MM.1S (cell line): ENCODE results near the gene SERPINB1.

Experiments
- DNase-seq: peaks from one replicate; pipeline ENCODE4 v3.0.0-alpha.2; 2015
- H2AFZ ChIP-seq: fragments of 300-600 bp; sonication (generic); 2 replicates; pipeline ENCODE4 v1.6.0; 2016; ENCODE audit warnings: antibody characterized with exemption, low read length
- H3F3A ChIP-seq: fragments of 300-600 bp; sonication (generic); 2 replicates; pipeline ENCODE4 v1.6.1; 2016; ENCODE audit warnings: mild to moderate bottlenecking, antibody characterized with exemption, low read length, moderate library complexity, mixed read lengths; ENCODE audit not compliant: insufficient read depth
- H3K27ac ChIP-seq: fragments of 300-600 bp; sonication (generic); 2 replicates; pipeline ENCODE4 v1.5.1; 2016; ENCODE audit warnings: mild to moderate bottlenecking, low read length
- H3K27me3 ChIP-seq: fragments of 300-600 bp; sonication (generic); replicated peaks from 2 replicates; pipeline ENCODE4 v1.6.0; 2016; ENCODE audit warnings: low read length; ENCODE audit not compliant: insufficient read depth
- H3K36me3 ChIP-seq: fragments of 300-600 bp; sonication (generic); replicated peaks from 2 replicates; pipeline ENCODE4 v1.6.1; 2016; ENCODE audit warnings: mild to moderate bottlenecking, low read length, mixed read lengths; ENCODE audit not compliant: insufficient read depth
- H3K4me1 ChIP-seq: fragments of 300-600 bp; sonication (generic); 2 replicates; pipeline ENCODE4 v1.6.1; 2016; ENCODE audit warnings: low read length, mixed read lengths
- H3K4me2 ChIP-seq: fragments of 300-600 bp; sonication (generic); 2 replicates; pipeline ENCODE4 v1.6.0; 2016; ENCODE audit warnings: low read depth, low read length
- H3K4me3 ChIP-seq: fragments of 300-600 bp; sonication (generic); 2 replicates; pipeline ENCODE4 v1.5.1; 2016; ENCODE audit warnings: low read length, mixed read lengths
- H3K79me2 ChIP-seq: fragments of 300-600 bp; sonication (generic); 2 replicates; pipeline ENCODE4 v1.6.1; 2016; ENCODE audit warnings: mixed run types, low read length, mixed read lengths
- H3K9ac ChIP-seq: fragments of 300-600 bp; sonication (generic); 2 replicates; pipeline ENCODE4 v1.6.1; 2016; ENCODE audit warnings: low read length, mixed read lengths
- H3K9me2 ChIP-seq: fragments of 300-600 bp; sonication (generic); replicated peaks from 2 replicates; pipeline ENCODE4 v1.6.1; 2016; ENCODE audit warnings: mild to moderate bottlenecking, low read length, mixed read lengths; ENCODE audit not compliant: insufficient read depth
- H3K9me3 ChIP-seq: fragments of 300-600 bp; sonication (generic); replicated peaks from 2 replicates; pipeline ENCODE4 v1.6.1; 2016; ENCODE audit warnings: mild to moderate bottlenecking, low read length, mixed read lengths; ENCODE audit not compliant: insufficient read depth
- H4K20me1 ChIP-seq: fragments of 300-600 bp; sonication (generic); 2 replicates; pipeline ENCODE4 v1.6.1; 2016; ENCODE audit warnings: mild to moderate bottlenecking, low read length, moderate library complexity, mixed read lengths; ENCODE audit not compliant: insufficient read depth
- CTCF ChIP-seq: fragments of 300-600 bp; sonication (generic); IDR thresholded peaks from 2 replicates; pipeline ENCODE4 v1.5.1; 2016; ENCODE audit warnings: antibody characterized with exemption, low read length, mixed read lengths
- EZH2 ChIP-seq: fragments of 300-600 bp; sonication (generic); optimal IDR thresholded peaks from 2 replicates; pipeline ENCODE3; 2017; ENCODE audit warnings: low read depth, mild to moderate bottlenecking, antibody characterized with exemption, low read length, mixed read lengths
- EZH2phosphoT487 ChIP-seq: fragments of 300-600 bp; sonication (generic); IDR thresholded peaks from 2 replicates; pipeline ENCODE4 v1.6.1; 2018; ENCODE audit warnings: antibody characterized with exemption, low read length

SERPINB1 gene

GRCh38 chr6:2806644-2807043 is 35.0 kb downstream of the SERPINB1 start:
- Histone ChIP-seq H3K9ac (no peak overlapping the region), H2AFZ (no peak overlapping the region), H3K27me3 (no peaks in the 10 kb centered on the region), H3K4me1 (no peaks in the 10 kb centered on the region), H4K20me1 (no peaks in the 10 kb centered on the region), H3K4me2 (no peak overlapping the region), H3K9me2 (no peaks in the 10 kb centered on the region), H3K79me2 (no peaks in the 10 kb centered on the region), H3K36me3 (no peaks in the 10 kb centered on the region), H3K27ac (no peak overlapping the region), H3K9me3 (no peaks in the 10 kb centered on the region), H3K4me3 (no peak overlapping the region), H3F3A (no peaks in the 10 kb centered on the region)
- DNase-seq: no peak
- no peak for TF ChIP-seq EZH2phosphoT487

GRCh38 chr6:2805031-2805430 is 36.6 kb downstream of the SERPINB1 start:
- H3K9me2 ChIP-seq: no peaks in the 10 kb centered on the region
- no peaks in the 10 kb centered on the region for H3F3A ChIP-seq
- H3K9ac ChIP-seq: no peak overlapping the region
- H2AFZ ChIP-seq: no peak overlapping the region
- H3K4me1 ChIP-seq: no peaks in the 10 kb centered on the region
- no peaks in the 10 kb centered on the region for H3K36me3 ChIP-seq
- no peaks in the 10 kb centered on the region for H3K9me3 ChIP-seq
- H4K20me1 ChIP-seq: no peaks in the 10 kb centered on the region
- no peak for TF ChIP-seq EZH2phosphoT487
- no peak for TF ChIP-seq EZH2
- no peak for TF ChIP-seq CTCF
- no peak overlapping the region for H3K4me2 ChIP-seq
- DNase-seq: no peak
- H3K4me3 ChIP-seq: no peak overlapping the region
- H3K79me2 ChIP-seq: no peaks in the 10 kb centered on the region
- H3K27ac ChIP-seq: no peak overlapping the region
- no peaks in the 10 kb centered on the region for H3K27me3 ChIP-seq

GRCh38 chr6:2804516-2804915 is 37.1 kb downstream of the SERPINB1 start:
- no peaks in the 10 kb centered on the region for H3K27me3 ChIP-seq
- H3K9me2 ChIP-seq: no peaks in the 10 kb centered on the region
- no peaks in the 10 kb centered on the region for H4K20me1 ChIP-seq
- H3K27ac ChIP-seq: no peak overlapping the region
- no peak overlapping the region for H2AFZ ChIP-seq
- TF ChIP-seq EZH2: no peak
- no peak for TF ChIP-seq CTCF
- no peaks in the 10 kb centered on the region for H3K4me1 ChIP-seq
- no peak overlapping the region for H3K4me3 ChIP-seq
- no peaks in the 10 kb centered on the region for H3K79me2 ChIP-seq
- no peak for DNase-seq
- H3K9me3 ChIP-seq: no peaks in the 10 kb centered on the region
- no peak overlapping the region for H3K4me2 ChIP-seq
- no peaks in the 10 kb centered on the region for H3K36me3 ChIP-seq
- H3K9ac ChIP-seq: no peak overlapping the region
- no peaks in the 10 kb centered on the region for H3F3A ChIP-seq

GRCh38 chr6:2803731-2804429 is 37.8 kb downstream of the SERPINB1 start:
- Histone ChIP-seq H3K27ac (no peak overlapping the region), H3K4me3 (no peak overlapping the region), H3K9me3 (no peaks in the 10 kb centered on the region), H4K20me1 (no peaks in the 10 kb centered on the region), H3F3A (no peaks in the 10 kb centered on the region), H3K9me2 (no peaks in the 10 kb centered on the region), H3K4me2 (no peak overlapping the region), H3K79me2 (no peaks in the 10 kb centered on the region), H3K36me3 (no peaks in the 10 kb centered on the region), H3K9ac (no peak overlapping the region), H3K27me3 (no peaks in the 10 kb centered on the region), H2AFZ (no peak overlapping the region), H3K4me1 (no peaks in the 10 kb centered on the region)
- TF ChIP-seq EZH2phosphoT487 (no peak), CTCF (no peak), EZH2 (no peak)
- DNase-seq: no peak
